GM19099 (cell line): Measurements from ENCODE around the gene PRKAG2.

Source experiments
- POLR2A ChIP-seq: IDR thresholded peaks from 3 replicates; pipeline ENCODE4 v1.6.1; 2011; ENCODE audit warnings: low read depth; ENCODE audit not compliant: insufficient read length; ENCODE audit errors: extremely low read depth

The PRKAG2 gene

DNA sequence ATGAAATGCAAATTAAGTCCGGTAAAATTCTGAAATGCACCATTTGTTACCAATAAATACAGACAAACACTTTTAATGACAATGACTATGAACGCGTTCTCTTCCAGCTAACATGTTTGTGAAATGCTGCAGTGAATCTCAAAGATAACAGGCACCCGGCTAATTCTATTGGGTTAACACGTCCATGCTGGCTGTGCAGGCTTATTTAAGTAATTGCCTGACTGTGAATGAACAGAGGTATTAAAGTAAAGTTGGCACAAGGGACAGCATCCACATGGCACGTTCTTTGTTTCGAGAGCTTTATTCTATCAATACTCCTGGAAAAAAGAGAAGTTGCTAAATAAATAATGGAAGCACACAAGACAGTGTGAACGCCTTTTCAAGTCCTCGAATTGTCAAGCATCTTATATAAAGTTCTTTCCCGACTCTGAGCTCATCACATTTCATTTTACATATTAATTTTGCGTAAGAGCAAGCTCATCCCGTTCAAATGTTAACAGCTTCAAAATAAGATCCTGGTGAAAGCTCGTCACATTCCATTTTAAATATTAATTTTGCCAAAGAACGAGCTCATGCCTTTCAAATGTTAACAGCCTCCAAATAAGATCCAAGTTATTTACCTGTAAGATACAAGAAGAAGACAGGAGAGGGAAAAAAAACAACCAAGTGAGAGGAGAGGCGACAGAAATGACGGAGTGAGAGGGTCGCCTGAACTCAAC is 245.9 kb downstream of the PRKAG2 start:
- no peak for TF ChIP-seq POLR2A

DNA sequence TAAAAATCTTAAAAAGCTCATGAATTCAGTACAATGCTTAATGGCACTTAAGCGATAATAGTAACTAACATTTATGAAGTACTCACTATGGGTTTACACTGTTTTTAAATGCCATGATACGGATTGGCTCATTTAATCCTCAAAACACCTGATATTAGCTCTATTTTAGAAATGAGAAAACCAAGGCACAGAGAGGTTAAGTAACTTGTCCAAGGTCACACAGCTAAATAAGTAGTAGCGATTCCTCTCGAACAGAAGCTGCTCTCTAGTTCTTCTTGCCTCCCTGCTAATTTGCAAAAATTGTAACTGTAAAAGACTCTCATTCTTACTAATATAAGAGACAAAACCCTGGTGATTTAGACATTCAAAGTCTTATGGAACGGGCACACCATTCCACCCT is 246.6 kb downstream of the PRKAG2 start:
- TF ChIP-seq POLR2A = no peak

DNA sequence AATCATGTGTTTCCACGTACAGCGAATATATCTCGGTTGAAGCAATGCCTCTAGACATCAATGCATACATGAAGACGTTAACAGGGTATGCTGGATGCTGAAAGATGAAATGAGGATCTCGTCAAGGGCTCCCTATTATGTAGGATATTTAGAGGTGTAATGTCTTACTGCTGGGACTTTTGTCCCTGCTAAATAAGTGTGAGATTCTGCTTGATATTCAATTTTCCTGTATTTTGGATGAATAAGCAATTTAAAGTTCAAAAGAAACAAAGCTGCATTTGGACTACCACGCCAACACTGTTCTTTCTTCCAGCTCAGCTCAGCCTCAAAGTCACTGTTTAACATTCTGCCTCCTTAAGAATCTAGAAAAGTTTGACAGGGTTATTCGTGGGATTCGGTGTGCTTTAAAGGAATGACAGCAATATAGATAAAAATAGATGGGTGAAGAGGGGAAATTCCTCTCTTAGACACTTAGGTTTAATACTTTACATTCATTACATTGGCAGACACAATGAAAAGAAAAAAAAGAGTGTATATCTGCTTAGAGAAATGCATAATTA is 247.1 kb downstream of the PRKAG2 start:
- no peak for TF ChIP-seq POLR2A

DNA sequence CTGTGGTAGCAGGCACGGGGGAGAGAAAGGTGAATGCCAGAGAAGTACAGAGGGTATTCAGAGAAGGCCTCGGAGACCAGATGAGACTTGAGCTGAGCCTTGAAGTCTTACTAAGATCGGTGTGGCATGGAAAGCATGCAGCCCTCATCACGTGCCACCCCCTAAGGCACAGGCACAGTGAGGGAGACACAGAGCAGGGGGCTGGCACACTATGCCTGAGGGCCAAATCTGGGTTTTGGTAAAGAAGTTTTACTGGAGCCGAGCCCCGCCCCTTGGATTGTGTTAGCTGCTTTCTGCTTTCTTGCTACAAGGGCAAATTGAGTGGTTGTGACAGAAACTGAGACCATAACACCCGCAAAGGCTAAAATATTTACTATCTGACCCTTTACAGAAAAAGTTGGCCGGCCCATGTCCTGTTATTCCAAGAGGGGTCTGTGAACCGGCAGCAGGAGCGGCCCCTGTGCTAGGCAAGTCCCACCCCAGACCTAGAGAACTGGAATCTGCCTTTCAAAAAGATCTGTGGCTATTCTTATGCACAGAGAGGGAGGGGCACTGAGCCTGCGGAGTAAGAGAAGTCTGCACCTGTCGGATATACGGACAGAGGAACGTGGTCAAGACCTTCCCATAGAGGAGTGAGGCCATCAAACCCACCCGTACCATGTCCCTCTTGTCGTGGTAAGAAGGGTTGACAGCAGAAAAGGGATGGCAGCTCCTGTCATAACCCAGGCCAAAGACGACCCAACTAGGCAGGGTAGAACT is 247.9 kb downstream of the PRKAG2 start:
- no peak for TF ChIP-seq POLR2A

DNA sequence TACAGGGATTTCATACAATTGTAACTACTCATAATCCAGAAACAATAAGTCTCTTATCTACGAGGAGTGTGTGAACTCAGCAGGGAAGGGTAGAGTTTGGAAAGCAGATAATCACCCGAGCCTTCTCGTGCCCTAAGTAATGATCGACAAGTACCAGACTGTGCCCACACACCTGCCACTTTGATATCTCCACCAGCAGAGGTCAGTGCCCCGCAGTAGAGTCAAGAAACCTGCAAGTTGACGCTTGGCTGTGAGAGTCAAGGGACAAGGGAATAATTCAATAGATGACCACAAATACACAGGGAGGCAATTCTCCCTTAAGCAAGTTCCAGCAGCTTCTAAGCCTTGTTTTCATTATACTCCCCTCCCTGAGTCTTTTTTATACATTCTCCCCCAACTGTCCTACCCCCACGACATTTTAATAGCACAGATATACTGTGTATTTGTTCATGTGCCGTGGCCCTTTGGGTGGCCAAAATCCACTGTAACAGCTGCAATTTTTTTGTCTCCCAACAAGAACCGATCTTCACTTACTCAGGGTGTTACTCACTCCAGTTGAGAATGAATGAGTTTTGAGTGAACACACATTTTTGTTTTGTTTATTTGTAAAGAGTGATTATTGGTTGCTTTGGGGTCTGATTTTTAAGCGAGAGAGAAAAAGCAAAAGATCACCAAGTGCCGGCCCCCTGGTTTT is 250.3 kb downstream of the PRKAG2 start:
- no peak for TF ChIP-seq POLR2A

DNA sequence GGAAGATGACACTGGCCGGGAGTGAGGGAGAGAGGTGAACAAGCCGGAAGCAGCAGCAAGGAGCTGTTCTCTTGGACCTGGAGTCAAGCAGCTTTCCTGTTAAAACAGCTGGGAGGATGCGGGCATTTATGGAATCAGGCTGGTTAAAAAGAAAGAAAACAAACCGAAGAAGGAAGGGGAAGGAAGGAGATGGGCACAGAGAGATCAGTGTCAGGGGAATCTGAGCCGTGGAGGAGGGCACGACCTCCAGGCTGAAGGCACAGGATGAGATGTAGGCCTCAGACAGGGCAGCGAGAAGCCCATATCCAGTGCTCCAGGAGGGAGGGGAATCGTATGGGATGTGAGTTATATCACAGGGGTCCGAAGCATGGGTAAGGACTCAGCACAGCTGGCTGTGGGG is 251.3 kb downstream of the PRKAG2 start:
- TF ChIP-seq POLR2A = no peak

DNA sequence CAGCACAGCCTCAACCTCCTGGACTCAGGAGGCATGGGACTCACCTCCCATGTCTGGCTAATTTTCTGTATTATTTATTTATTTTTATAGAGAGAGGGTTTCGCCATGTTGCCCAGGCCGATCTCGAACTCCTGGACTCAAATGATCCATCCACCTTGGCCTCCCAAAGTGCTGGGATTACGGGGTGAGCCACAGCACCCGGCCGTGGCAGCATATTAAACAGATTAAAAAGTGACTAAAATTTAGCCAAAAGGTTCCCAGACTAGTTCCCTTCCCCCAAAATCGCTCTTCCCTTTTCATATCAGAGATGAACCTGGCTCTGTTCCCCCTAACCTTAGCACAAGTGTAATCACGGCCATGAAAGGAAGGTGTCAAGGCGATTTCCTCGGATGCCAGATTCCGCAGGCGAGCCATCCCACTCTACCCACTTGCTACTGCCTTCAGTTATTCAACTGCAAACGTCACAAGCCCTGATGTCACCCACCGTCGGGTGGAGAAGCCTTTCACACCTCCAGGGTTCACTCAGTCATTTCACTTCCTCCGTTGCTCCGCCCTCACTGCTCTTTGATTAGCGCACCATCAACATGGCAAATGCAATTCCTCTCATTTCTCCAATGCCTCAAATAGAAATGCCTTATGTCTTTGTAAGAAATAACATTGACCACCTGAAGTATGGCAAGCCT is 252.5 kb downstream of the PRKAG2 start:
- no peak for TF ChIP-seq POLR2A

DNA sequence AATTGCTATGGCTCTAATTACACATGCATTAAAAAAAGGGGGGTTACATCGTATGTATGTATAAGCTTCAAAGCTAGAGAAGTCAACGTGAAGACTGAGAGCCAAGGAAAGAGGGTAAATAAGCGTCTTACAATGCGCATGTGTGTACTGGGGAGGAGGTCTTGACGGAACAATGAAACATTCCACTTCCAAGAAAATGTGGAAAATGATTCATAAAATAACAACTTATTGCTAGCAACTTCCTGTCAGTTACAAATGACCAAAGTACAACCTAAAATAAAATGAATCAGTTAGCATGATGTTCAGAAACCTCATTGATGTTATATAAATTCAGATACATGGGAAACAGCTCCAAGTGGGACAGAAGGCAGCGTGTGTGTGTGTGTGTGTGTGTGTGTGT is 253.1 kb downstream of the PRKAG2 start:
- TF ChIP-seq POLR2A = no peak

DNA sequence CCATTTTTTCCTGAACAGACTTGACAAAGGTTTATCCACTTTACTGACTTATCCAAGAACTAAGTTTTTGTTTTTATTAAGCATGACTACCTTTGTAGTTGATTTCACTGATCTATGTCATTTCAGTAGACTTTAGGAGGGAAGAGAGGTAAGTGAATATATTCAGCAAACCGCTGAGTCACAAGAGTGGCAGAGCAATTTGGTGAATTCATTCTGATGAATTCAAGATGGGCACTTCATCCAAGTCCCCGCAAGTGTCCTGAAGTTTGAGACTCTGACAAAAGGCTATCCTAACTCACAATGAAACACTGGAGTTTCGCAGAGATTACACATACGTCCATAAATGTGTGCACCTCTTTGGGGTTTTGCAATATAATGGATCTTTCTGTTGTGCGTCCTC is 255.0 kb downstream of the PRKAG2 start:
- no peak for TF ChIP-seq POLR2A

DNA sequence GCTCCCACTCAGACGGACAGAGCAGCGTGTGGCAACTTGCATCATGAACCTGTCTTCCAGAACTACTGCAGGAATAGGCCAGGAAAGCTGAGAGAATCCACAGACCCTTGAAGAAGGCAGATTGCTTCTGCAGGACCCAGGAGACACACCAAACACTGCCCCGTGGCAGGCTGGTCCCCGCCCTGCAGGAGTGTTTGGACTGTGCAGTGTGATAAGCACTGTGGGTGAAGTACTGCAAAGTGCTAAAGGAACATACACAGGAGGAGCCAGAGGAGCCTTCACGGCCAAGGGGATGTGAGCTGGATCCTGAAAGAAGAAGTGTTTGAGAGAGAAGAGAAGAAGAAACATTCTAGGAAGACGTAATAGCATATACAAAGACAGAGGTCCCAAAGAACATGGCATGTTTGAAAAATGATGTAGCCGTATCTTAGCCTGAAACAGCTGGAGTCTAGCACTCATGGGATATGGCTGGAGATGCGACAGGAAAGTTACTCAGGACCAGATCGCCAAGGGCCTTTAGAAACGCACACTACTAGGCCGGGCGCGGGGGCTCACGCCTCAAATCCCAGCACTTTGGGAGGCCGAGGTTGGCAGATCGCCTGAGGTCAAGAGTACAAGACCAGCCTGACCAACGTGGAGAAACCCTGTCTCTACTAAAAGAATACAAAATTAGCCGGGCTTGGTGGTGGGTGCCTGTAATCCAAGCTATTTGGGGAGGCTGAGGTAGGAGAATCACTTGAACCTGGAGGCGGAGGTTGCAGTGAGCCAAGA is 260.3 kb downstream of the PRKAG2 start:
- TF ChIP-seq POLR2A = no peak

DNA sequence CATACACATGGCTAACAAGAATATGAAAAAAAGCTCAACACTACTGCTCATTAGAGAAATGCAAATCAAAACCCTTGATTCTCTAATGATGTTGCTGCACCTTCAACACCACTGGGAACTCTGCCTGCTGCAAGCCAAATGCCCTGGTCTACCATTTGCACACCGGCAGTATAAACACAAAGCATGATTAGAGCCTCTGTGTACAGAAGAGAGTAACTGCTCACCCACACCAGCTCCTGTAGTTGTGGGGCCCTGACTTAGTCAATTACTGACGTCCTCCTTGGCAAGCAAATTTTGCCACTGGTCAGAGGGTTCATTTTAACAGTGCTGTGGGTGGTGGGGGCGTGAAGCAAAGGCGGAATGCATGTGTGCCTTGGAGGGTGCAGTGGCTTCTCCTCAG is 261.1 kb downstream of the PRKAG2 start:
- no peak for TF ChIP-seq POLR2A

DNA sequence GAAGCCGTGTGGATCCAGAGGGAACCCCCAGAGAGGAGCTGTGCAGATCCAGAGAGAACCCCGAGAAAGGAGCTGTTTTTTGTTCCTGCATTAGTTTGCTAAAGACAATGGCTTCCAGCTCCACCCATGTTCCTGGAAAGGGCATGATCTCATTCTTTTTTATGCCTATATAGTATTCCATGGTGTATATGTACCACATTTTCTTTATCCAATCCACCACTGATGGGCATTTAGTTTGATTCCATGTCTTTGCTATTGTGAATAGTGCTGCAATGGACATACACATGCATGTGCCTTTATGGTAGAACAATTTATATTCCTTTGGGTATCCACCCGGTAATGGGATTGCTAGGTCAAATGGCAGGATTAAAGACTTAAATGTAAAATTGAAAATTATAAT is 261.9 kb downstream of the PRKAG2 start:
- no peak for TF ChIP-seq POLR2A

DNA sequence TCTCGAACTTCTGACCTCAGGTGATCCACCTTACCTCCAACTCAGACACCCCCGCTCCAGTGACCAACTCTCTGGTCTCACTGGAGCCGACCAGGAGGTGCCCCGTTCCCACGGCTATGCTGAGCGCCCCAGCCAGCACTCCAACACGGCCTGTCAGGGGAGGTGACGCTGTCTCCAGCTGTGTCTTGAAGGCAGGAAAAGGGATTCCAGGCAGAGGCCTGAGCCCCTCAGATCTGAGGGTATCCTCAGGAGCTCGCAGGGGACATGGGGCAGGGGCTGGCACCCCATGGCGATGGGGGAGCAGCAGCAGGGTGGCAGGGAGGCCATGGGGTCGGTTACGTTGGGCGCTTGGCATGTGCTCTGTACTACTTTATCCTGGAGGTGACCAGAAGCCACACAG is 262.9 kb downstream of the PRKAG2 start:
- no peak for TF ChIP-seq POLR2A

DNA sequence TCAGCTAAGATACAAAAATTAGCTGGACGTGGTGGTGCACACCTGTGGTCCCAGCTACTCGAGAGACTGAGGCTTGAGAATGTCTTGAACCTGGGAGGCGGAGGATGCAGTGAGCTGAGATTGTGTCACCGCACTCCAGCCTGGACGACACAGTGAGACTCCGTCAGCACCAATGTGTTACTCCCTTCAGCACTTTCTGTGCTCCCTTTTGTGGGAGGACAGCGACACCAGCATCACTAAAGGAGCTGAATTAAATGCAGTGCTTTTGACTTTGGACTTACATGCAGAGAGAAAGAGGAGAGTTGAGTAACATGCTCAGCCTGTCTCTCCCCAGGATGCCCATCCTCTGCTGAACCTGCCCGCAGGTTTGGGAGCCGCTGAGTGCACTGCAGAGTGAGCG is 265.0 kb downstream of the PRKAG2 start:
- TF ChIP-seq POLR2A = no peak
